ENCODE data around the gene IFITM1. TPM values are rescaled to one million over a fixed set of nuclear protein-coding genes. Genes with fewer than 3 reads are reported as not detected.
"Not testable (repeated sequence)": the region's sequence is repeated elsewhere in the genome, so short reads cannot be mapped to it uniquely, and the experiment has no call there.

Gene IFITM1
- polyA plus RNA-seq, 1 donor = 12.2 TPM

GRCh38 chr11:308740-309665, 4.8 kb upstream of the IFITM1 start:
- DNase-seq (ENCODE audit: low read depth) = not testable (repeated sequence)

- DNase-seq (ENCODE audit: low read depth) = not testable (repeated sequence)
Observed at GRCh38 chr11:309979-310572, 3.8 kb upstream of the IFITM1 start.

GRCh38 chr11:311013-311748, 2.7 kb upstream of the IFITM1 start:
- DNase-seq (ENCODE audit: low read depth) = not testable (repeated sequence)

GRCh38 chr11:312092-312816, 1.6 kb upstream of the IFITM1 start:
- no peak for DNase-seq (ENCODE audit: low read depth)

GRCh38 chr11:313304-313786, 495 bp upstream of the IFITM1 start:
- DNase-seq (ENCODE audit: low read depth) = no peak

GRCh38 chr11:314554-314875, 675 bp downstream of the IFITM1 start:
- not testable (repeated sequence) for DNase-seq (ENCODE audit: low read depth)

- DNase-seq (ENCODE audit: low read depth) = no peak
Observed at GRCh38 chr11:315051-315481, 1.2 kb downstream of the IFITM1 start.

GRCh38 chr11:315516-315994, 1.7 kb downstream of the IFITM1 start:
- DNase-seq (ENCODE audit: low read depth) = no peak

- DNase-seq (ENCODE audit: low read depth) = no peak
Observed at GRCh38 chr11:316031-316701, 2.3 kb downstream of the IFITM1 start.

- no peak for DNase-seq (ENCODE audit: low read depth)
Observed at GRCh38 chr11:316891-317301, 3.1 kb downstream of the IFITM1 start.

GRCh38 chr11:317668-318404, 4.0 kb downstream of the IFITM1 start:
- not testable (repeated sequence) for DNase-seq (ENCODE audit: low read depth)

- DNase-seq (ENCODE audit: low read depth) = not testable (repeated sequence)
Observed at GRCh38 chr11:318405-319120, 4.7 kb downstream of the IFITM1 start.

- DNase-seq (ENCODE audit: low read depth) = not testable (repeated sequence)
Observed at GRCh38 chr11:319121-319887, 5.5 kb downstream of the IFITM1 start.

- DNase-seq (ENCODE audit: low read depth) = not testable (repeated sequence)
Observed at GRCh38 chr11:319888-320273, 6.0 kb downstream of the IFITM1 start.

- no peak for DNase-seq (ENCODE audit: low read depth)
Observed at GRCh38 chr11:324156-324555, 10.3 kb downstream of the IFITM1 start.

- DNase-seq (ENCODE audit: low read depth) = not testable (repeated sequence)
Observed at GRCh38 chr11:324593-325517, 11.0 kb downstream of the IFITM1 start.

GRCh38 chr11:325796-326591, 12.2 kb downstream of the IFITM1 start:
- DNase-seq (ENCODE audit: low read depth) = no peak
